T-helper 2 cell (primary cell): Measurements from ENCODE around the gene WASF1.

Source experiments
- DNase-seq, 5 experiments: peaks; one replicate each; pipeline versions ENCODE4 v3.0.0 to v3.0.0-alpha.2; 2012 to 2022
- total RNA-seq, 2 donors: gene quantifications; one replicate each; lab custom pipeline; 2026; lab: John Stamatoyannopoulos, UW

WASF1 gene
- total RNA-seq, result 0.34 to 0.62 reads per million in 2 donors

- peak; percentile 77 to 97 (median 85) for DNase-seq
Measured at GRCh38 chr6:110179406-110180227, at the start of gene WASF1. TSS of gene WASF1 (minus strand) at chr6:110179670. CDS start at chr6:110127601, 52,069 bp downstream.

GRCh38 chr6:110226261-110226660, 46.8 kb upstream of the WASF1 start:
- no peak for DNase-seq

- DNase-seq, result no peak
Measured at GRCh38 chr6:110221738-110222137, 42.3 kb upstream of the WASF1 start.

DNA sequence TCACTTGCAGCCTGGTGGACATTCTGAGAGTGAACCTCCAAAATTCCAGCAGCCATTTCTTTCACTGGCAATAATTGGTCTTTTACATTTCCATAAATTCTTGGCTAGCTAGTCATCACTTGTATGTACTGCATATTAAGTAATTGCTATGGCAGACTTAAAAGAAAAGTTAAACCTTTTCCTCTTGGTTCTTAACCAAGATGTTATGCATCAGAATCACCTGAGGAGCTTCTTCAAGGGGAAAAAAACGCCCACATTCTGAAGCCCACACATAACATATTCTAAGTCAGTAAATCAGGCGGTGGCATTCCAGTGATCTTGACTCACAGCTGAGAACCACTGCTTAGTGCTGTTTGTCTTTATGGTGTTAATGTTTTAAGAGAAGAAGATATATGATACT, 37.8 kb upstream of the WASF1 start:
- no peak for DNase-seq

- no peak for DNase-seq
Measured at GRCh38 chr6:110216140-110216539, 36.7 kb upstream of the WASF1 start.

DNA sequence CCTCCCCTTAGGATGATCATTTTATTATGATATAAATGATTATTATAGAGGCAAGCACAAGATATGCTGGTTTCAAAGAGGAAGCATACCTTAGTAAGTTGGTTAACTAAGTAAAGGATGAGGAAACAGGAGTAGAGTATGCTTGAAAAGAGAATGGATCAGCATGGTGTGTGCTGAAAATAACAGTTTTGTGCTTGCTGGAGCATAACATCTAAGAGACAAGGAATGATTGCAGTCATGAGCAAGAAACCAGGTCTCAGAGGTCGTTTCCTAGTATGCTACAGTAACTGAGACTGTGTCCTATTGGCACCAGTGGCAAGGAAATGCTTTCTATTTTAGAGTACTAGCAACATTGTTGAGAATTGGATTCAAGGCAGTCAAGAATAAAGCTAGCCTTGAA, 34.9 kb upstream of the WASF1 start:
- no peak for DNase-seq

DNA sequence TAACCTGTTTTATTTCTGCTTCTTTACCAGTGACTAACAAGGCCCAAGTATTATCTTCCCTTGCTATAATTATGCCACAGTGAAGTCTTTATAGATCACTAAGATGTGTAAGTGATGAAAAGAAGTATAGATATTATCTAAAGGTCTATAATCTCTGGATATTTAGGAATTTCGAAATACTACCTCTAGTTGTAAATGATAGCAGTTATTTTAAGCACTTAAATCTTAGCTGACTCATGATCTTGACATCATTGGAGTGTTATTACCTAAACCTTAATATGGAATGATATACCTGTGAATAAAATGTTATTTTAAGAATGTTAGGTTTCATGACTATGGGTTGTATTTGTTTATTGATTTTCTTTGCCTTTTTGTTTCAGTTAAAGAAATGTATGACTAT, 32.3 kb upstream of the WASF1 start:
- DNase-seq, result no peak

- no peak for DNase-seq
Measured at GRCh38 chr6:110207652-110208051, 28.2 kb upstream of the WASF1 start.

DNA sequence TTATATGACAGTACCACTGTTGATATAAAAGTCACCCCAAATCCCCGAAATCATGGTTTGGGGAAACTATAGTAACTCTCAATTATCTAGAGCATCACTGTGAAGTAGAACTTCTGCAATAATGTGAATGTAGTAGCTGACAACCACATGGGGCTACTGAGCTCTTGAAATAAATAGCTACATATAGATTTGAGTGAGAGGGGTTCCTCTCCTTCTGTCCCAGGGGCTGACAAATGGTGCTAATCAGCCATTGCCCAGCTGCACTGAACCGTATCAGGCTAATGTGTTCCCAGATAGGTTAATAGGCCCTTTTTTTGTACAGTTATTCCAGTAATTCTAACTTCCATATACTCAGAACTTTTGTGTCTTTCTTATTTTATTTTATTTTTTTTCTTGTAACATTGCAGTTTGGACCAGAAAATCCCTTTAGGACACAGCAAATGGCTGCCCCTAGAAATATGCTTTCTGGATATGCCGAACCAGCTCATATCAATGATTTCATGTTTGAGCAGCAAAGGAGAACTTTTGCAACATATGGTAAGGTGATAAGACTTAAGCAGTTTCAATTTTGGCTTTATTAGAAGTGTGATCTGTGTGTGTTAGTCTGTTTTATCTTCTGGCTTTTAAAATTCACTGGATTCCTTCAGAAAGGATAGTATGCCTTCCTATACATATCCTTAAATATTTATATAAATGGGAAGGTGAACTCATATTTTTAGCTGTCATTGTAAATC, 21.8 kb upstream of the WASF1 start:
- no peak for DNase-seq

GRCh38 chr6:110198561-110198960, 19.1 kb upstream of the WASF1 start:
- DNase-seq, result no peak

- no peak for DNase-seq
Measured at GRCh38 chr6:110196874-110197273, 17.4 kb upstream of the WASF1 start.

- no peak for DNase-seq
Measured at GRCh38 chr6:110195639-110196038, 16.2 kb upstream of the WASF1 start.

GRCh38 chr6:110191477-110191876, 12.0 kb upstream of the WASF1 start:
- no peak for DNase-seq

- peak in 1 of 5 experiments; percentile 43 for DNase-seq
Measured at GRCh38 chr6:110190726-110191125, 11.3 kb upstream of the WASF1 start.

DNA sequence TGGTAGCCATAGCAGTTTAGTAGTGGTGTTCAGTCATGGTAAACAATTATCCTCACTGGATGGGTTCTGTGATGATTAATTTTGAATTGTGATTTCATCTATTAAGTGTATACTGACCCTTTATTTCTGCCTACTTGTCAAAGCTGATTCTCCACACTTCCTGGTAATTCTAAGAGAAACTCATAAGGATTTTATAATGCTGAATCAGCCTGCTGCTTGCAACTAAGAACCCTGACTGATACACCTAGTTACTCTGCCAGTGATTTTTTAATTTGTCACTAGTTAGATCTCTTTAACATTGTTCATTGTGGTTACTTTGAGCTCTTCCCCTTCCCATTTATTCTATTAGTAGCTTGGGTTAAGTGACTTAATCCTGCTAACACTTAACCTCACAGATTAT, 9.3 kb upstream of the WASF1 start:
- no peak for DNase-seq

DNA sequence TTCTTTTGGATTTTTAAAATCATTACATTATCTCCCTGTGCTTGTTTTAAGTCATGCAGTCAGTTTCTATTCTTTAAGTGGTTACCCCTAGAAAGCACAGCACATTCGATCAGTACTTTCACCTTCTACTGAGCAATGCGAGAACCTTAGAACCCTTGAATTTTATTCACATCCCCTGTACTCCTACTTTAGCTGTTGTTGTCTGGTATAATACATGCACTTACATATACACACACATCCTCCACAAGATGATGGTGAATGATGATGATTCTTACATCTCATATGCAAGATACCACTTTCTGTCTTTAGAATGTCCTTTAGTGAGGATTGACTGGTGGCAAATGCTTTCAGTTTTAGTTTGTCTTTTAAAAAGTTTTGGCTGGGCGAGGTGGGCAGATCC, 6.4 kb upstream of the WASF1 start:
- peak in 1 of 5 experiments; percentile 54 for DNase-seq

DNA sequence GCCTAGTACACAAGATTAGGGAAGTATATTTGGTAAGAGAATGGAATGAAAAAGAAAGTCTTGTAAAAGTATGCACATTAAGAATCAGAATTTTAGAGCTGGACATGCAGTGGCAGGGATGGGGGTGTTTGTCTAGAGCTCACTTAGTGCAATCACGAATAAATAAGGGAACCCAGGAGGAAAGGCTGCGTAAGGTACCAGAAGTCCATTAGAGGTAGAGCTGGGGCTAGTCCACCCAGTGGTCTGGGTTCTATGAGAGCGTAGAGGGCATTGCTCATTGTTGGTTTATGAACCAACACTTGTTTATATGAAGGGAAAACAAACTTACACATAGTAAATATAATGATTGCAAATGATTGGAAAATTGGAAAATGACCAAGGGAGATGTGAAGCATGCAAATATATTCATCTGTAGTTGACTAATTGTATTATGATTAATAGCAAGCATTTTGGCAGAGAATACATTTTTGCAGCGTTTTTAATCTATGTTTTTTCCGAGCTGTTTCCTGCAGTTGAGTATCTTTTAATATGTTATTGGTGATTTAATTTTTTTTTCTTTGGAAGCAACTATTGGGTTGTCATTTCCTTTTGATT, 3.9 kb upstream of the WASF1 start:
- DNase-seq, result no peak

GRCh38 chr6:110181131-110182030, 1.9 kb upstream of the WASF1 start:
- DNase-seq, result peak in 1 of 5 experiments; percentile 10

DNA sequence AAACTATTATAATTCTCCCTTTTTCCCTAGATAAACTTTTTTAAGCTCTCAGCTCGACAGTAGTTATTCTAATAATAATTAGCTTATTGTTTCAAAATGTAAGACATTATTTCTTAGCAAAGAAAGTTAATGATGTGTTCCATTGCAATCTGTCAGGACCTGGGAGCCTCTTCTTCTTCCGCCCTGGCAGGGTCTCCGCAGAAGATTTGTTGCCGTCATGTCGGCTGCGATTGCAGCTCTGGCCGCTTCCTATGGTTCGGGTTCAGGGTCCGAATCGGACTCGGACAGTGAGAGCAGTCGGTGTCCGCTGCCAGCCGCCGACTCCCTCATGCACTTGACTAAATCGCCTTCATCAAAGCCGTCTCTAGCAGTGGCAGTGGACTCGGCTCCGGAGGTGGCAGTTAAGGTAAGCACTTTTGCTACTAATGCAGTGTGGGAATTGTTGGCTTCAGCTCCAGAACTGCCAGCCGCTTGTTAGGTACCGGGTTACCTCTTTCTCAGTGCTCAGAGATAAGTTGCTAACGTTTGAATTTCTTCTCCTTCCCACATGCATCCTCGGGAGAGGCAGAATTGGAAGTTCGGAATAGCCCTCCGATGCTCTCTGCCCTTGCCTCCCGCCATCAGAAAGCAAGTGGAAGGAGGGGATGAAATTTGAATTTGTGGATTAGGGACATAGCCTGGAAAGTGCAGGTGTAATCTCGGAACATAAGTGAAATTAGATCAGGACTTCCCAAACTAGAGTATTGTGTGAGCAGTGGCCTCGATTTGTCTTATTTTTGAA, 948 bp upstream of the WASF1 start, which contains the start of gene CDC40:
Gene CDC40, plus strand, starts transcription at position 200 of the 781 bp plus-strand sequence. Its CDS starts 18 bp downstream, at position 218.
- DNase-seq, result peak in 3 of 5 experiments; percentile 8 to 46 (median 36)

- peak; percentile 41 to 80 (median 58) for DNase-seq
Measured at GRCh38 chr6:110178626-110179405, 654 bp downstream of the WASF1 start.
